Hematopoietic multipotent progenitor cell treated with erythropoietin and hydrocortisone succinate and interleukin-3 and kit ligand, for 6 days (in vitro differentiated cells): ENCODE results near the gene BSND.
"Not testable (repeated sequence)": the region's sequence is repeated elsewhere in the genome, so short reads cannot be mapped to it uniquely, and the experiment has no call there.

ENCODE experiments used
- DNase-seq: peaks from one replicate; pipeline ENCODE4 v3.0.0-alpha.2; 2015

Gene BSND

DNA sequence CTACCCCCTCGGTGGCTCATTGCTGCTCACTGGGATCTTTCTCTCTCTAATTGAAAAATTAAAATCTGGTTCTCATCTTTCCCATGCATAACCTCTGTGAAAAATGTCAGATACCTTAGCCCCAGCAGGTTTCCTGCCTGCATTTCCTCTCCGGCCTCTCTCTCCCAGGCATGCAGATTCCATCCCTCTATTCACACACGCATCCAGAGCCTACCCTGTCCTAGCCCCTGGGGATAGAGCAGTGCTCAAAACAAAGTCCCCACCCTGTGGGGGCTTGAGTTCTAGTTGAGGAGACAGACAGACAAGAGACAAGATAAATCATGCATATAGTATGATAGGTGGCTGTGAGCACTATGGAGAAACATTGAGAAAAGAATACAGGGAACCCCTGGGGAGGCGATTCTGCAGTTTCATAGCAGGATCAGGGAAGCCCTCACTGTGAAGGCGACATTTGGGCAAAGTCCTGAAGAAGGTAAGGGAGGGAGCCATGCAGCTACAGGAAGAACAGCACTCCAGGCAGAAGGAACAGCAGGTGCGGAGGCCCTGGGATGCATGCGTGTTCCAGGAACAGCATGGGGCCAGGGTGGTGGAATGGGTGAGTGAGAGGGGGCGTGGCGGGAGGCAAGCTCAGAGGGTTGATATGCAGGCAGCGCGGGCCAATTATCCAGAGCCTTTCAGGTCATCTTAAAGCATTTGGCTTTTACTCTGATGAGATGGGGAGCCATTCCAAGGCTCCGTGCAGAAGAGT lies 3.5 kb upstream of the BSND start:
- no peak for DNase-seq

DNA sequence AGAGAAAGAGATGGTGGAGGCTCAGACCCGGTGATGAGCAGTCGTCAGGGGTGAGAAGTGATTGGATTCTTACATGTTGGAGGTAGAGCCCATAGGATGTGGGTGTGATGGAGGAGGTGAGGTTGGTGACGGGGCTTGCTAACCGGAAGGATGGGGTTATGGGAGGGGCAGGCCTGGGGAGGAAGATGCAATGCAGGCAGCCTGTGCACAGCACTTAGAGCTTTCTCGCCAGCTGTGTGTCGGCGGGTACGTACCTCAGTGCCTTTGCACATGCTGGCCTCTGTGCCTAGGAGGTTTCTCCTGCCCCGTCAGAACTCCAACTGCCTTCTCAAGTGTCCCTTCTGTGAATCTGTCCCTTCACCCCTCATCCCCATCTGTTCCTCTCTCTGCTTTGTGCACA lies 2.9 kb upstream of the BSND start:
- DNase-seq = no peak

DNA sequence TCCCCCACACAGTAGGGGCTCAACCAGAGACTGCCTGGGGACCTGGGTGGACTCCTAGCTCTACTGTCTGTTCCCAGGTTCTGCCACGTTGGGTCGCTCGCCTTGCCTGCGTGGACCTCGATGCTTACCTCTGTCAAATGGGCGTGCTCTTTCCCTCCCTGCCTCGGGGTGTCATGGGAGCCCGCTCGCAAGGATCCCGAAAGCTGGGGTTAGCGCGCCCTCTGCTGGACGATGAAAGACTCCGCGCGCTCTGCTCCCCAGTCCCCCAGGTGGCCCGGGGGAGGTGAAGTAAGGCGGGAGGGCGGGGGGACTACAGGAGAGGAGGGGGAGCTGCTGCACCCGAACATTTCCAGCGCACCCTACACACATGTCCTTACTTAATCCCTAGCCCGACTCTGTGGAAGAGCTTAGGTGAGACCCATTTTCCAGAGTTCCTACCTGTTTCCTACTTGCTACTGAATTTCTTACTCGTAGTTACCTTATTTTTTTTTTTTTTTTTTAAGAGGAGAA lies 2.3 kb upstream of the BSND start:
- DNase-seq = peak; percentile 89

DNA sequence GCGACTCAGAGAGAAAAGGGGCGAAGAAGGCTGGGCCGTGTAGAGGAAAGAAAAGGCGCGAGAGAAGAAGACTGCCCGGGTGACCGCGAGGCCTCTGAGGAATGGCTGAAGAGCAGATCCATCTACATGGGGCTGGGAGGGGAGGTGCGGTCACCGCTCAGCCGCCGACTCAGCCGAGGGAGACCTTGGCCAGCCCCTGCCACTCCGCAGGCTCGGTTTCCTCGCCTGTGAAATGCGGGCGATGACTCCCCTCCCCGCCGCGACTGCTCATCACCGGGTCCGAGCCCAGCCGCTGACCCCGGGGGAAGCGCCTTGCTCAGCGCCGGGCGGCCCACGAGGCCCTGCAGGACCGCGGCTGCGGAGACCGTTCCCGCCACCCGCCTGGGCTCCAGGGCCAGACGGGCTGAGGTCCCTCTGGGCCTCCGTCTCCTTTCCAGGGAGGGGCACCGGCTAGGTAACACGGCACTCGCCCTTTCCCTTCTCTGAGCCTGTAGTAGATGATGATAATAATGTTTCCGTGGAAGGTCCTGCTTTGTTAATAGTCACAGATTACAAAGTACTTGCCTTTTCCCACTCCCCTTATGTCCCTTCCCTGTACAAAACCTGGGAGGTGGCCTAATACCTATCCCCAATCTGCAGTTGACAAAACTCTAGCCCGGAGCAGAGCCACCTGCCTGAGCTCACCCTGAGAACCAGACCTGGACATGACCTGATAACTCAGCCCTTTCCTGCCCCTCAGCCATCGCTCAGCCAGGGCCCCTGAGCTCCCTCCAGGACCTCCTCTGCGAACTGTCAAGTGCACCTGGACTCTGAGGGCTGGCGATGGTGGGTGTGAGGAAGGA lies 1.6 kb upstream of the BSND start:
- DNase-seq = peak; percentile 21

DNA sequence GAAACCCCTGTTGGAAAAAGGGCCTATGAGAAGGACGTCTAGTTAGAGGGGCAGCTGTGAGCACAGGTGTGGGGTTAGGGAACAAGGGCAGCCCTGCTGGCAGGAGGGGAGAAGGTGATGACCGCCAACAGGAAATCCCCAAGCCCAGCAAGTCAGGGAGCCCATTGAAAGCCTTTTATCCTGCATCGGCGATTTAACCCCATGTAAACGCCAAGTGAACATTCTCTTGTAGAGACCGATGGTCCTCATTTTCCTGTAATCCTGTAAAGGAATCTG lies 1.1 kb upstream of the BSND start:
- no peak for DNase-seq

DNA sequence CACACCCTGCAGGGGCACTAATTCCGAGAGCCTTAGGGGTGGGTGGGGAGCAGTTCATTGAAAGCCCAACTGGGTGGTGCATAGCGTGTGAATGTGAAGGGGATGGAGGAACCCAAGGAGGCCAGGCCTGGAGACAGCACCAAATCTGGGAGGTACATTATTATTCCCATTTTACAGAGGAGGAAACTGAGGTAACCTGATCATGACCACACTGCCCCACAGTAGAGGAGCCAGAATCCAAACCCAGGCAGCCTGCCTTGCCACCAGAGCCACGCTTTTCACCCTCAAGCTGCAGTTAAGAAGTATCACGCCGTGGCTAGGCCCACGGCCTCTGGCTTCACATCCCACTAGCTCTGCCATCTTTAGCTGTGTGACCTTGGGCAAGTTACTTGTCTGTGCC lies 633 bp upstream of the BSND start:
- no peak for DNase-seq

DNA sequence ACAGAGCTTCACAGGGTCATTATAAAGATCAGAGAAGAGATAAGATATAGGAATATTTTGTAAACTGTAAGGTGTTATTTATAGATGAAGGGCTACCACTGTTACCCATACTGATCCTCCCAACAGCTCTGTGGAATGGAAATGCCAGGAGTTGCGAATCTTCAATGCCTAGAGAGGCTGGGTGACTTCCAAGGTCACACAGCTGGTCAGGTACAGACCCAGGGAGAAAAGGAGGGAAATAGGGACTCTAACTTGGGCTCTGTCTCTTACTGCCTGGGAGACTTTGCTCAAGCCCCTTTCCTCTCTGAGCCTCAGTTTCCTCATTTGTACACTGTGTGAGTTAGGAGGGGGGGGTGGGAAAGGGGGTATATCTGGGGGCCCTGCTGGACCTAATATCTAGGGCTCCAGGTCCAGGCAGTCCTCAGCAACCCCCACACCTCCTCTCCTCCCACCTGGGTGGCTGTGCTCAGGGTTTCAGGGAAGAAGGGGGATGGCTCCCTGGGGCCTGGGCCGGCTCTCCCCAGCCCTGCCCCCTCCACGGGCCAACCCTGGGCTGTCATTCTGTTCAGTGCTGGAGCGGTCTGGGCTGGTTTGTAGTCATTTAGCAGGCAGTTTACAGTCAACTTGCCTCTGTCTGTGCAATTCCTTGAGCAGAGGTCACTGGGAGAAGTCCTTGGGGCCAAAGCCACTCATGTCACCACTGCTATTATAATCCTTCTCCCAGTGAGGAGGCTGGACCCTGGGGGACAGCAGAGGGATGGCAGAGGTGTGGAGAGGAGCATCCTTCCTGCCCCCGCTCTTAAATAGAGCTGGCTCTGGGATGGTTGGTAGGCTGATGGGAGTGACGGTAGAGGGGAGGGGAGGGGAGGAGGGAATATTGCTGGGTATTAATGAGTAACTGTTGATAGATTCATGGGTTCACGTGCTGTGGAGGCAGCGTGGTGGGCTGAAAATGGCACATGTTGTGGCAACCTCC lies 1.7 kb downstream of the BSND start:
- no peak for DNase-seq

DNA sequence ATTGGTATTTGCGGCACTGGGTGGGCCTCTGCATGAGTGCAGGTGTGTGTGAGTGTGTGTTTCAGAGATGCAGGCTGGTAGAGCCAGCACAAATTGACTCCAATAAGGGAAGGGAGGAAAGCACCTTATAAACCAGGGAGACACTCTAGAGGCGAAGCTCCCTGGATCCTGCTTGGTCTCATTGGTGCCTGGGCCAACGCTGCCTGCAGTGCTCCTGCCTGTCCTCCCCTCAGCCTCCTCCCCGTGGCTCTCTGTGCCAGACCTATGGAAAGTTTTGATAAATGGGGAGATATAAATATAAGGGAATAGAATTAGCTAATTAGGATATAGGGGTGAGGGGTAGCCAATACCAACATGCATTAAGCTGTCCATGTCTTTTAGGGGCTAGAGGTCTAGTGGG lies 2.6 kb downstream of the BSND start:
- no peak for DNase-seq

DNA sequence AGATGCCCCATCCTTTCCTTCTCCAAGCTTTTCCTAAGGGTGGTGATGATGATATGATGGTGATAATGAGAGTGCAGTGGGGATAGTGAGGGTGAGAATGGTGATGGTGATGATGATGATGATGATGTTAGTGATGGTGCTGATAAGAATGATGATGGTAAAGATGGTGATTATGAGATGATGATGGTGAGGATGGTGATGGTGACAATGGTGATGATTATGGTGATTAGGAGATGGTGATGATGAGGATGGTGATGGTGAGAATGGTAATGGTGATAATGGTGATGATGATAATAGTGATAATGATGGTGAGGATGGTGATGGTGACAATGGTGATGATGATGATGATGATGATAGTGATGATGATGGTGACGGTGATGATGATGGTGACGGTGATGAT lies 4.0 kb downstream of the BSND start:
- DNase-seq = no peak

DNA sequence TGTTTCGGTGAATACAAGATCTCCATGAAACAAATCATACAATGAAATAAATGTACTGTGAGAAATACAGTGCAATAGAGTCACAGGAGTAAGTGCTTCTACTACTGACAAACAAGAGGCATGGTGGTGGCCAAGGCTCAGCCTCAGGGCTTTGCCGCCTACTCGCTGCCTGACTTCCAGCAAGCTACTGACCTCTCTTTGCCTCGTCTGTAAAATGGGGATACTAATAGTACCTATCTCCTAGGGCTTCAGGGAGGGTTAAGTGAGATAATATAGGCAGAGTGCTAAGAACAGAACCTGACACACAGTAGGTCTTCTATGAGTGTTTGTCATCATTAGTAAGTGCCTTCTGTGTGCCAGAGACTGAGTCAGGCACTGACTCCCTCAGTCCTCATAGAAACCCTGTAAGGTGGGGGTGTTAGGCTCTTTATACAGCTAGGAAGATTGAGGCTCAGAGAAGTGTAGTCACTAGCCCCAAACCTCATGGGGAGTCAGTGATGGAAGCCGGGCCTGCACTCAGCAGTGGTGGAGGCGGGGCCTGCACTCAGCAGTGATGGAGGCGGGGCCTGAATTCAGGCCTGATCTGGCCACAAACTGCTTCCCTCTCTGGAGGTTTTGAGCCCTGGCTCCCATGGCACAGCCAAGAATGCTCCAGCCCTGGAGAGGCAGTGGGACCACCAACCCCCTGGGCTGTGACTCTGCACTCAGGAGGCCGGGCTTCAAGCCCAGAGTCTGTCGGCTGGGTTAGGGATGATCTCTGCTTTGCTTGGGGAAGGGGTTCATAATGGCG lies 6.8 kb downstream of the BSND start:
- peak; percentile 31 for DNase-seq

DNA sequence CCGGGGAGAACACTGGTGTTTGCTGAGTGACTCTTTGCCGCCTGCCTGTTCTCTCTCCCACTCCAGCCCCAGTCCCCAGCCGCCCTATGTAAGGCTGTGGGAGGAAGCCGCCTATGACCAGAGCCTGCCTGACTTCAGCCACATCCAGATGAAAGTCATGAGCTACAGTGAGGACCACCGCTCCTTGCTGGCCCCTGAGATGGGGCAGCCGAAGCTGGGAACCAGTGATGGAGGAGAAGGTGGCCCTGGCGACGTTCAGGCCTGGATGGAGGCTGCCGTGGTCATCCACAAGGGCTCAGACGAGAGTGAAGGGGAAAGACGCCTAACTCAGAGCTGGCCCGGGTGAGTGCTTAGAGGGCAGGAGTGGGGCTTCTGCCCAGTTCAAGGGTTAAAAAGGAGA lies 8.2 kb downstream of the BSND start:
- DNase-seq = no peak

DNA sequence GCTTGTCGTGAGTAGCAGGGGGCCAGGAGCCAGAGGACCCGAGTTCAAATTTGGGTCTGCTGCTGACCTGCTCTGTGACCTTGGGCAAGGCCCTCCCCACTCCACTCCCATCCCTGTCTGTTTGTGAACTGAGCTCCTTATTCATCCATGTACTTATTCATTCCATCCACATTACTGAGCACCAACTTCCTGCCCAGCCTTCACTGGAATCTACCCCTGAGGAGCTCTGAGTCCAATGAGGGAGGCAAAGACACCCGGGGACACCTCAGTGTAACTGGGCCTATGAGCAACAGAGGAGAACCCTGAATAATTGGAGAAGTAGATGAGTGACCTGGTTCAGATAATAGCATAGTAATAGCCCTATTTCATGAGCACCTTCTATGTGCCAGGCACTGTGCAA lies 8.9 kb downstream of the BSND start:
- DNase-seq = no peak

DNA sequence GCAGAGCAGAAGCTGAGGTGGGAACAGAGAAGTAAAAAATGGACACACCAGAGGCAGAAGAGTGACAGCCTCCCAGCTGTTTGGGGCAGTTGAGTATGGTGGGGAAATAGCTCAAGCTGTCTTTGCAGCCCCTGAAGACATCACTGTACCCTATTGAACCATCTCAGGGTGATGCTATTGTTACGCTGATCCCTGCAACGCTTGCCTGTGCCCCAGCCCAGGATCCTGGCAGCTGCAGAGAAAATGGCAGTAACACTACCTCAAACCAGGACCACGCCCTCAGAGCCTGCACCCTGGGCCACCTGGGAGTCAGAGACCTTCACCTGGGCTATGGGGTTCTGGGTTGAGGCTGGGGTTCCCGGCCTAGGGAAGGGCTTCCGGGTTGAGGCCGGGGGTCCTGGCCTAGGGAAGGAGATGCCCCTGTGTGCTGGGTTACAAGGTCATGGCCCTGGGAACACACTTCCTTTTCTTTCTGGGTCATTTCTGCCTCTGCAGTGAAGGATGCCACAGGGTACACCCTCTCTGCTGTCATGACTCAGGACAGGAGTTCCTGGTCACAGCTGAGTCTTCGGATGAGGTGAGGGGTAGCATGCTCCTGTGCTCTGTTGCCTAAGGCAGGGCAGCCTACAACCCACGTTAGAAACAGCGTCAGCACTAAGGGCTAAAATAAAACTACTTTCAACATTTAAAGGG lies 11.6 kb downstream of the BSND start:
- DNase-seq = no peak

DNA sequence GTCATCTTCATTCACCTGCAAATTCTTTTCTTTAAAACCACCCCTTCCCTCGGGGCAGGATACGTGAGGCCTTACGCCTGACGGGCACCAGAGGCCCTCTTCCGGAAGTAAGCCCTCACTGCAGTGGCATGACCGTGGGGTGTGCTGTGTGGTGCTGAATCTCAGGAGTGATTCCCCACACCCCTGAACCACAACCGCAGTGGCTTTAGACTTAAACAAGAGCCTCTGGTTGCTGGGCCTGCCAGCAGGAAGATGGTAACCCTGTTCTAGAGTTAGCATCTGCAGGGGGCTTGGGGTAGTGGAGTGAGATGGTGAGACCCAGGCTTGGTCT lies 12.1 kb downstream of the BSND start:
- no peak for DNase-seq

DNA sequence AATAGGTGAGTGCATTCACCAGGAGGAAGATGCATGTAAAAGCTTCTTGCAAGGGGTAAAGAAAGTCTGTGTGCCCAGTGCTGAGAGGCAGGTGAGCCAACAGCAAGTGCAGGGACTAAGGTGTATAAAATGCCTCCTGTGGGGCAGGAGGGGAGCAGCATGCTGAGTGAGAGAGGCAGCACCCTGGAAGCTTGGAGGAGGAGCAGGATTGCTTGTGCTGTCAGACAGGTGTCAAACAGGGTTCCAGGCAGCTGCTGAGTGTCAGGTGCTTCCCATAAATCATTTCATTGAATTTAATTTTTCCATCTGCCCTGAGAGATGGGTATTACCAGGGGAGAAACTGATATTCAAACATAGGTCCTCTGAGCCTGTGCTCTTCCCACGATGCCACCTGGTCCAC lies 13.9 kb downstream of the BSND start:
- DNase-seq = no peak

DNA sequence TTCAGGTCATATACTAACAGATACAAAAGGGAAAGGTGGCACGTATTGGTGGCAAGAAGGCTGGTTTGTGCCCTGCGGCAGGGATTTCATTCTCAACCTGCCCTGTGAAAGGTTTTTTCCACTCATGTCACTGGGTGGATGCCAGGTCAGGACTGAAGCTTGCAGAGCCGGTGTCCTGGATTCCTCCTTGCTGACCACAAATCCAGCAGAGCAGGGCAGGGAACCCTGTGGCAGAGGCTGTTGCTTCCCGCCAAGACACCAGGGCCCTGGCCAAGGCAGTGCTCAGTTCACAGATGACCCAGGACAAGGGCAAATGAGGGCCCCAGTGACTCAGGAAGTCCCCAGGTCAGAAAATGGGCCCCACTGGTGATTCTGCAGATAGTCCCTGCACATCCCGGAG lies 16.4 kb downstream of the BSND start:
- DNase-seq = no peak

DNA sequence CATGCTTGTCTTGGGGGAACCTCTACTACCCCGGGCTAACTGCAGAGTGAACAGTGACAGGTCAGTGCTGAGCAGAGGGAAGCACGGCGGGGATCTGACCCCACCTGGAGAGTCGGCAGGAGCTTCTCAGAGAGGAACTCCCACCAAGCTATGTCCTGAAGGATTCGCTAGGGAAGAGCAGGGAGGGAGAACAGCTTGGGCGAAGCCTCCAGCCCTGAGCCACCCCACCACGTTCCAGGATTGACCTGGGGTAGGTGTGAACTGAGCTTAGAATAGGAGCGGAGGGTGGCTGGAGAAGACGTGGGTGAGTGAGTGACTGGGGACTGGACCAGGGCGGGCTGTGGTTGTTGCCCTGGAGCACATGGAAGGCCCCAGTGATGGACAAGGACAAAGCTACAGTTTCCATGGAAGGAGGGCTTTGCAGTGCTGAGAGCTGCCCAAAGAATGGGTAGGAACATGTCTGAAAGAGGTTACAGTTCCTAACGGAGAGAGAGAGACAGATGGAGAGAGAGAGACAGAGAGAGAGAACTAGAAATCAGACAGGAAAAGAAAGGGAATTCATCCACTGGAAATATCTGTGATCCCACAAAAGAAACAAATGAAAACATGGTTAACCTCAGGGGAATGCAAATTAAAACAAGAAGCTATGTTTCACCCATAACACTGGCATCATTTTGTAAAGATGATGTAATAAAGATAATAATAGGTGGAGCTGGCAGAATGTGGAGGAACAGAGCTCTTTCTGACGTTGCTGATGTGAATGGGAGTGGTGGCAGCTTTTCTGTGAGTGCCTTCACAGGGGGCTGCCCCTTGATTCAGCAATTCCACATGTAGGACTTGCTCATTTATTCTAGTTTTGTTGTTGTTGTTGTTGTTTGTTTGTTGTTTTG lies 17.2 kb downstream of the BSND start:
- DNase-seq = no peak

DNA sequence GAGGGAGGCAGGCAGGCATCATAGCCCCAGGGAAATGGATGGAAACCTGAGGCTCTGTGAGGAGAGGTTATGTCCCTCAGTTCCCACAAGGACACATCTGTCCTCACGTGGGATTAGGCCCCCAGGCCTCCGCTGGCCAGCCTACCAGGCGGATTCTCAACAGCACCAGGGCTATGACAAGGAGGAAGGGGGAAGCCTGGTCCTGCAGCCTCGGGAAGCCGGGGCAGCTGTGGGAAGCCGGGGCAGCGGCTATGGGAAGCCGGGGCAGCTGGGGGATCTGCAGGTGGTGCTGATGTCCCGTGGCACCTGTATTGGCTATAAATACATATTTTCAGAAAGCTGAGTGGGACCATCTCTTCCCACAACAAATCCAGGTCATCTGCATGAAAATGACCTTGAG lies 19.7 kb downstream of the BSND start:
- DNase-seq = no peak

DNA sequence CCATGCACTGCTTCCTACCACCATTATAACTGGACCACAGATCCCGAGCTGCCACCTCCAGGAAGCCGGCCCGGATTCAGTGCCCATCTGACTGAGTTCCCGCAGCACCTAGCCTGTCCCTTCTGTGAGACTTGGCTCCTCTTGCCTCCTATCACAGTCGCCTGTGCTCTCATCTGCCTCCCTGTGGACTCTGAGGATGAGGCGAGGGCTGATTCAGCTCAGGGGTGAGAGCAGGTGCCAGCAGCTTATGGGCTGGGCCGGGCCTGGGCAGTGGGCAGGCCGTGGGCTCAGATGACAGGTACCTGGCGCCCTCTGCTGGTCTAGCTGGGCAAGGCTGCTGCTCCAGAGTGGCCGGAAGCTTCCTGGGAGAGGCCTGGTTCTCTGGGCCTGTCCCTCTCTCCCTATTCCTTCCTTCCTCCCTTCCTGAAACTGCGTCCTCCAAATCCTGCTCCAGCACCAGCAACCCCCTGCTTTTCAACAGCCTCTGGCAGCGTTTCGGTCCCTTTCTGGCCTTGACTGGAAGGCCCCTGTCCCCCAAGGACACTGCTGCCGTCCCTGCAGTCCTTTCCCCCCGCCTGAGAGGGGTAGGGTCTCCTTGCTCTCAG lies 23.3 kb downstream of the BSND start:
- DNase-seq = peak; percentile 87

DNA sequence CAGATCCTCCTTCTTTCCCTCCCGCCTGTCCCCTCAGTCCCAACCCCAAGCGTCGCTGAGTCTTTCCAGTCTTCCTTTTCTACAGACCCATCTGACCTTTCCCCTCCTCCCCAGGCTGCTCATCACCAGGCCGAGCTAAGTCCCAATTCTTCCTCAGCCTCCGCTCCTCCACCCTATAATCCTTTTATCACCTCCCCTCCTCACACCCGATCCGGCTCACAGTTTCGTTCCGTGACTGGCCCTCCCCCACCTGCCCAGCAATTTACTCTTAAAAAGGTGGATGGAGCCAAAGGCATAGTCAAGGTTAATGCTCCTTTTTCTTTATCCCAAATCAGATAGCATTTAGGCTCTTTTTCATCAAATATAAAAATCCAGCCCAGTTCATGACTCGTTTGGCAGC lies 25.4 kb downstream of the BSND start:
- DNase-seq = not testable (repeated sequence)

DNA sequence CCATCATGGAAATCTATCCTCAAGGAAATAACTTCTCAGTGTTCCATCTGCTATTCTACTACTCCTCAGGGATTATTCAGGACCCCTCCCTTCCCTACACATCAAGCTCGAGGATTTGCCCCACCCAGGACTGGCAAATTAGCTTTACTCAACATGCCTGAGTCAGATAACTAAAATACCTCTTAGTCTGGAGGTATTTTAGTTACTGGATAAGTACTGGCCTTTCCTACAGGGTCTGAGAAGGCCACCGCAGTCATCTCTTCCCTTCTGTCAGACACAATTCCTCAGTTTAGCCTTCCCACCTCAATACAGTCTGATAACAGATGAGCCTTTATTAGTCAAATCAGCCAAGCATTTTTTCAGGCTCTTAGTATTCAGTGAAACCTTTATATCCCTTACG lies 27.9 kb downstream of the BSND start:
- DNase-seq = not testable (repeated sequence)
